HG03064 (cell line): ENCODE measurements around the gene UBE2E2.

Experiments used
- ATAC-seq: cut with Tn5 transposase; IDR thresholded peaks from one replicate; pipeline ENCODE4 v1.9.1; 2021; ENCODE audit warnings: low read depth; ENCODE audit not compliant: unreplicated experiment

The UBE2E2 gene

DNA sequence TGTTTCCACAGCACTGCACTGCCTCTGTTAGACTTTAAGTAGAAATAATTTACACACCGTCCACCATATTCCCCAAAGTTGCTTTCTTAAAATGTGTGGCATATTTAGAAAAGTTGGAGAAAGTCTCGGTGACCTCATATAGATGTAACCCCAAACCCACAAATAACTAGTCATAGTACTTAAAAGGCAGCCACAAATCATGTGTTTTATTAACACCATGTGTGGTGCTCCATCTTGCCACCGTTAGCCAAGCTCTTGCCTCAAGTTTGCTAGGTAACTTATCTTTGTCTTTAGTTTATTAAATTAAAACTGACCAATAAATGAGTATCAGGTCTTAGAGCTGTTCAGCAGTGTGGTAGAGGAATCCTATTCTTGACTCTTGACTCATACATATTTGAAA is 257.9 kb downstream of the UBE2E2 start:
- ATAC-seq = no peak

DNA sequence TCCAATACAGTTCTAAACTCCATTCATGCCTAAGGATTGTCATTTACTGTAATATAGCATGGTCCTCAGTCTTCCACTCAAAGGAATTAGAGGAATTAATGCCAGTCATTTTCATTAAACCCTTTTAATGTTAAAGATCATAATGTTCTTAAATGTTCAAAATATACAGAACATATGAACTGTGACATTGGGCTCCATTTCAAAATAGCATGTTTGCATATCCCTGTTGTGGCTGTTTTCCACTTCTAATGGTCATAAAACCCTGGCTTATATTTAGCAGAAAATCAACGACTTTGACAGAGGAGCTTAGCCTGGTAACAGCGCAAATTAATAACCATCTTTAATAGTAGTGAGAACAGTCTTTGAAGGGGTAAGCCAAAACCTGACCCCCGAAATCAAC is 260.7 kb downstream of the UBE2E2 start:
- no peak for ATAC-seq

DNA sequence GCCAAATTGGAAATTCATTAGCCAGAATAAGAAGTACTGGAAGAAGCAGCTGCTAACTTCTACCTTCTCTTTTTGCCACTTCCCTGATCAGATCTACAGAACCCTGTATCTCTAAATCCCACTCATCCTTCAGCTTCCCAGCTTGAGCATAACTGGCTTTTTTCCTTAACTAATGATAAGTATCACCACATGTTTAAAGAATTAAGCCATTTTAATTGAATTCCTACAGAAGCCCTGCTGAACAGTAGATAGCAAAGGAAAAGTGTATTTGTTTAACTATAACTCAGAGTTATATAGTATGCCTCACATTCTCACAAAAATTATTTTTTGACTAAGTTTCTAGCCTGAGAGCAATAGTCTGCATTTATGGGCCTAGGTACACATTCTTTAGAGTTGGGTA is 262.4 kb downstream of the UBE2E2 start:
- no peak for ATAC-seq

DNA sequence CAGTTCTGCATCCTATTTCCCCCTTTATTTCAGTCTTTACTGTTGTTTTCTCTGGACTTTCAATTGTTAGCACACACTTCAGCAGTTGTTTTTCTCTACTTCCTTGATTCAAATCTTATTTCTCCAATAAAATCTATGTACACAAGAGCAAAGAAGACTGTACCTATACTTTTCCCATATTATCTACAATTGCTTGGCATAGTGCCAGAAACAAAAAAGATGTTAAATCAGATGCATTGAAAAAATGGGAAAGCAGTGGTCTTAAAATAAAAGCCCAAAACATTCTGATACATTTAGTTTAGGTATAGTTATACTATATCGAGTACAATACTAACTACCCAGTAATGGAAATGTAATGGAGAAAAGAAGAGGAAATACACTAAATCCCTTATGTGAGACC is 265.1 kb downstream of the UBE2E2 start:
- no peak for ATAC-seq

DNA sequence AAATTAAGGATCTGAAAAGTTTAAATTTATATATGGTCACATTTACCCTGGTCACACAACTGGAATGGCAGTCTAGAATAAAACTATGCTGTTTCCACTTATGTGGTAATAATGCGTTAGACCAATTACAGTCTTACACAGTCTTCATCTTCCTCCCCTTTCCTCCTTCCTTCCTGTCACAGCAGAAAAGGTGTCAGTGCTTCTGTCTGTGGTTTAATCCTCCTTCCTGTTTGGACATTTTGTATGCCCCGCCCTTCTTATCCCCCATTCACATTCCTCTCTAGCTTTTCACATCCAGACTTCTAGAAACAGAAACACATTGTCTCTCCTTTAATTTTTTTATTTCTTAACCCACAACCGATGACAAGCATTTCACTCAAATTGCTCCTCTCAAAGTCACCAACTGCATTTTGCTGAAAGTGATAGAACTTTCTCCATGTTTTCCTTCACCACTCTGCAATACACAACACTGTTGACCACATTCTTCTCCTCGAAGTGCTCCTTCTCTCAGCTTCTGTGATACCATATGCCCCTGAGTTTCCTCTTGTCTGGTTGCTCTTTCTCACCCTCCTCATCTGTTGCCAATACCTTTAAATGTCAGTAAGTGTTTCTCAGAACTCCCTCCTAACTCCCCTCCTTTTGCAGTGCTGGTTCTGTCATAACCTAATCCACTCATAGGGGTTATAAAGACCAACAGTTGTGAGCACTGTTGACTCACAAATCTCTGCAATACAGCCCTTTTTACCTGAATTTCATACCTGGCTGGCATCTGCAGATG is 271.6 kb downstream of the UBE2E2 start:
- ATAC-seq = no peak

DNA sequence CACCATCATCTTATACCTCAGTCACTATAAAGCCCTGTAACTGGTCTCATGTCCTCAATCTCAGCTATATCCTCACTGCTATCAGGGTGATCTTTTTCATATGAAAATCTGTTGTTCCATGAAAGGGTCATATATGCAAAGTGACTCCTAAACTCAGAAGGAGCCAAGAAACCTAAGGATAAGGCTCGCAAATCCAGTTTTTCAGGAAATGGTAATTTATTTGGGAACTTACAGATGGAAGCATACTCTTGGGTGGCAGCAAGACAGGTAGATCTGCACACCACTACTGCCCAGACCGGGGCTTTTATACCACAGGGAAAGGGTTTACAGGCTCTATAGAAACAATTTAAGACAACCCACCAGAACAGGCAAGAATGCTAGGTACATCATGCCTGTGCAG is 272.3 kb downstream of the UBE2E2 start:
- no peak for ATAC-seq

DNA sequence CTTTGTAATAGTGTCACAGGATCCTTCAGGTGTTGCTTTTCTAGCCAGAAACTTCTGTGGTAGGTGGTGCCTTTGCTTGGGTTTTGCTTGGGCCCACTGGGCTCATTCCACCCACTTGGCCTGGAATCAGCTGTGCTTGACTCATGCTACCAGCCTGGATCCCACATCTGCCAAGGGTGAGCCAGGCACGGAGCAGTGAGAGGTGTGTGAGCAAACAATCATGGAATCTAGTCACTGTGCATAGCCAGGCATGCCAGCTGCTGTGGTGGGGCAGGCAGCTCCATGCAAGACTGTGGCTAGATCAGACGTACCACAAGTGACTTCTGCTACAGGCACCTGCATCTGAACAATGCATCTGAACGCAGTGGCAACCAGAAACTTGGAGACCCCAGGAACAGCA is 275.9 kb downstream of the UBE2E2 start:
- no peak for ATAC-seq

DNA sequence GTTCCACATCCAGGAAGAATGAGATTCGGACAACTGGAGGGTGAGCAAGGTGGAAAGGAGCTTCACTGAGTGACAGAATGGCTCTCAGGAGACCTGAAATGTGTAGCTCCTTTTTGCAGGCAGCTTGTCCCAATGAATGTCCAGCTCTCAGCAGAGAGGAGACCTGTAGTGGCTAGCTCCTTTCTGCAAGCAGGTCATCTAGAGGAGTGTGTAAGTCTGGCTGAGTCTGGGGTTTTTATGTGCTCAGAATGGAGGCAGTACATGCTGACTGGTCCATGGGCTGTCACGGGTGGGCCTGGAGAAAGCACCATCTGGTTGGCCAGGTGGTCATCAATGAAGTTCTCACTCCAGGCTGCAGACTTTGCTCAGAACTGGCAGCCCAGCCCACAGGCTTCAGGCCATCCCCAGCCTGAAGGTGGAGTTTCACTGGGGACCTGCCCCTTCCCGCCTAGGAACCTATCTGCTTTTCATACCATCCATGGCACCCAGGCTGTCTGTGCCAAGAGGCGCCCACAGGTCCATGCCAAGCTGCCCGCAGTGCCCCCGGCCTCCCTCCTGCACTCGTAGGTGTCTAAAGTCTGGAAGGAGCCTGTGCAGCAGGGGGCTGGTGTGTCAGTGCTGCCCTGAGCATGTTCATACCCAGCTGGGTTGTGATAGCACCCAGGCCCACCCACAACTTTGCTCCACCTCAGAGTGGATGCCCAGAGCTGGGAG is 276.6 kb downstream of the UBE2E2 start:
- no peak for ATAC-seq

DNA sequence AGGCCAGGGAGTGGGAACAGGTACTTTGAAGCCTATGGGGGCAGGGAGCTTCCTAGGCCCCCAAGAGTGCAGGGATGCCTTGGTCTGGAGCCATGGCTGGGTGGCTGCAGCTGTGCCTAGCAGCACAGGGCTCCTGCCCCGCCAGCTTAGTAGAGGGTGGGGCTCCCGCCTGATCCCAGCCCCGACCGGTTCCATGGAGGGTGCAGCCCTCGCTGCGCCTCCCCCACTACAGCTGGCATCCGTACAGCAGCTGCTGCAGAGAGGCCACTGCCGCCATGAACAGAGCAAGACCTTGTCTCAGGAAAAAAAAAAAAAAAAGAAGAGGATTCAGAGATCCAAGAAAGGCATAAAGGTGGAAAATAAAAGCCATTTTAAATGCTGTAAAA is 277.2 kb downstream of the UBE2E2 start:
- no peak for ATAC-seq

DNA sequence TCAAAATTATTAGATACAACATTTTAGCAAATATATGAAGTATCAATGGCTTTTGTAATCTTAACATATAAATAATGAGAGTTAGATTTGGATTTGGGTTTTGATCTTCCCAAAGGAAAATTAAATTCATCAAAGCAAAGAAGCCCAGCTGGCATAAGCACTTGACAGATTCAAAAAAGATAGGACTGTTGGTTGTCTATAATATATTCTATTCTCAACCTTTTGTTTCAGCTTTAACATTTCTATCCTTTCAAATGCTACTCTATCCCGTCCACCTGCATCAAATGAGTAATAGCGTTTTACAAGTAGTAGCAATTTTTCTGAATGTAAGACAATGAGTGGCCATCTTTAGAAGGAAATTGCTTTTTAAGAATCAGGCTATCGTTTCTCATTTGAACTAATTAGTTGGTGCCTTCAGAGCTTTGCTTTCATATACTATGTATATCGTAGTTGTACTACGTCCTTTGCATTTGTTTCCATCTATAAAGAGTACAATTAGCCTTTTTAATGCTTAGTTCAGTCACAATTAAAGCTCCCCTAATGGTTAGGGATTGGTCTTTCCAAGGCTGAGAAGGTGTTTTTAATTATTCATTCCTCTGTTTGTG is 278.0 kb downstream of the UBE2E2 start:
- ATAC-seq = no peak

DNA sequence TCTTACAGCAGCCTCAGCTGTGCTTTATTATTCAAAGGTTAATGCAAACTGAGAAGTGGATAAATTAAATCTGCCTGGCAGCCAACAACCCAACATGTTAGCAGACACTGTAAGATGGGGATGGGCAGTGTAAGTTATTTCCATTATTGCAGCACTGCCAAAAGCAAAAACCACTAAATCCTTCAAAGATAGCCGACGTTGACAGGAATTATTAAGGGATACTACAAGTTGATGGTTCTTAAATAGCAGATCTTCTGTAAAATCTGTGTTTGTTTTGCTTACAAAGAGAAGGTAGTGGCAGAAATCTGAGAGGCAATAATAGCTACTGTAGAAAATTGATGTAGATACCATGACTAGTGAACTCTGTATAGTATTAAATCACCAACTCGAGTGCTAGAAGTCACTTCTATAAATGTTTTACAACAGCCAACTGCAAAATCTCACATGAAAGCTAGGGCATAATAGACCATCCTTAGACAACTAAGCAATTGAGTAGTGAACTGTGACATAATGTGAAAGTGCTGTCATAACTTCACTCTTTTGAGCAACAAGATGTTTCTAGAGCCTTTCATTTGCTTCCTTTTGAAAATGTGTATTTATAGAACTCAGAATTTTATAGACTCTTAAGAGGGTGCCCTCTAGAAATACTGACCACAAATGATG is 278.6 kb downstream of the UBE2E2 start:
- no peak for ATAC-seq

DNA sequence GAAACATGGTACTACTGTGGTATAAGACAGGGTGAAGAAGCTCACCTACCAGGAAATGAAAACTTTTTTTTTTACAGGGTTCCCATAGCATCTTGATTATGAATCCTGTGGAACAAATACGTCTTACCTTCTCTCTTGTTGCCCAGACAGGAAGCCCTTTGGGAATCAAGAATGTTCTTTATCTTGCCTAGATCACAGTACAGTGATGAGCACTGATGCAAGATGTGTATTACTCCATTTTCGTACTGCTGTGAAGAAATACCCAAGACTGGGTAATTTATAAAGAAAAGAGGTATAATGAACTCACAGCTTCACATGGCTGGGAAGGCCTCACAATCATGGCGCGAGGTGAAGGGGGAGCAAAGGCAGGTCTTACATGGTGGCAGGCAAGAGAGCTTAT is 281.3 kb downstream of the UBE2E2 start:
- no peak for ATAC-seq

DNA sequence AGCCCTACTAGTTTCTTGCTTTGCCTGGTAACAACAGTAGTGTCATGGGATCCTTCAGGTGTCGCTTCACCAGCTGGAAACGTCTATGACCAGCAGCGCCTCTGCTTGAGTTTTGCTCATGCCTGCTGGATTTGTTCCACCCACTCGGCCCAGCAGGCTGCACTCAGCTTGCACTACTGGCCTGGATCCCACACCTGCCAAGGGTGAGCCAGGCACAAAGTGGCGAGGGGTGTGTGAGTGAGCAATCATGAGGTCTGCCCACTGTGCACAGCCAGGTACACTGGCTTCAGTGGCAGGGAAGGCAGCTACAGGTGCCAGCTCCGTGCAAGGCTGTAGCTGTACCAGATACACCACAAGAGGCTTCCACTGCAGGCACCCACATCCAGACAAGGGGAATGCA is 282.8 kb downstream of the UBE2E2 start:
- ATAC-seq = no peak

DNA sequence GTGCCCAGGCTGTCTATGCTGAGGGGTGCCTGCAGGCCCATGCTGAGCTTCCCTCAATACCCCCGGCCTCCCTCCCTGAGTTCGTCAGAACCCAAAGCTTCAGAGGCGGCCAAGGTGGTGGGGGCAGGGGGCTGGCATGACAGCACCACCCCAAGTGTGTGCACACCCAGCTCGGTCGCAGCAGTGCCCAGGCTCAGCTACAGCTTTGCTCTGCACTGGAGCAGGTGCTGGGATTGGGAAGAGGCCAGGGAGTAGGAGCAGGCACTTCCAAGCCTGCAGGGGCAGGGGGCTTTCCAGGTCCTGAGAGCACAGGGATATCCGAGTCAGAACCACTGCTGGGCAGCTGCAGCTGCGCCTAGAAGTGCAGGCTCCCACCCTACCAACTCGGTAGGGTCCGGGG is 283.9 kb downstream of the UBE2E2 start:
- no peak for ATAC-seq

DNA sequence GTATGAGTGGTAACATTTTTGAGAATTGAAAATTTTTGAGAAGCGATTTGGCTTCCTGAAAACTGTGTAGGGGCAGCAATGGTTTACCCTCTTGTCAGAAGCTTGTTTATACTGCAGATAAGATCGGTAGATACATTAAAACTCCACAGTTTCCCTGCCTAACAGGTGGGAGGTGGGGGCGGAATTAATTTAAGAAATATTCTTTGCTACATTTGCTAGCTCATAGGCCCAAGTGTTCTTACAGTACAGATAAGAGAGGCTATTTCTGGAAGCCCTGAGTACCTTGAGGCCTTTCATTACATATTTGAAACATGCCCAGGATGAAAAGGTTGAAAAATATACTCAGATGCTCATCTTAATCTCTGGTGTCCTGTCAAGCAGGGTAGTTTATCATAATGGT is 285.5 kb downstream of the UBE2E2 start:
- no peak for ATAC-seq

DNA sequence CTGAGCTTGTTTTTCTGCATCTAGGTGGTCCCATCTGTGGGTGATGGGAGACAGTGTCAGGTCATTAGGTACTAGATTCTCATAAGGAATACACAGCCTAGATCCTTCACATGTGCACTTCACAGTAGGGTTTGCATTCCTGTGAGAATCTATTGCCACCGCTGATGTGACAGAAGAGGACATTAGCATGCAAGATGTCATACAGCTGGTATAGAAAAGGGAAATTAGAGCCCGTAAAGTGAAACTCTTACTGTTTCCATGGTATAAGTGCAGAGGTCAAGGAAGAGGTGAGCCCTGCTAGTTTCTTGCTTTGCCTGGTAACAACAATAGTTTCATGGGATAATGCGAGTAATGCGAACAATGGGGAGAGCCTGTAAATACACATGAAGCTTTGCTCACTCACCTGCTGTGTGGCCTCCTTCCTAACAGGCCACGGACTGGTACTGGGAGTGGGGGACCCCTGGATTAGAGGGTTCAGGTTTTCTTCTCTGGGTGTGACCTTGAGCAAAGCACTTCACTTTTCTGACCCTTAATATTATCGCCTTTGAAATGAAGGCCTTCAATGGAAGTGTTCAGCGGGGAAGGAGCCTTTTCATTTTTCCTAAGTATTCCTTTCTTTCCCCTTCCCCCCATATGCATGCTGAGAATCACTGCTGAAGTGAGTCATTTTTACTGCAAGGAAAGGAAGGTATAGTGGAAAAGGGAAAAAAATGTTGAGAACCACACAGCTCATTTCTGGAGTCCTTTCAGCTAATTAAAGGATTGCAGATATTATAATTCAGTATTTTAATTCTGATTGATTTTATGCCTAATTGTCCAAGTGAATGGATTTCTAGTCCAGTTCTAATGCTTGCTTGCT is 286.4 kb downstream of the UBE2E2 start:
- ATAC-seq = no peak

DNA sequence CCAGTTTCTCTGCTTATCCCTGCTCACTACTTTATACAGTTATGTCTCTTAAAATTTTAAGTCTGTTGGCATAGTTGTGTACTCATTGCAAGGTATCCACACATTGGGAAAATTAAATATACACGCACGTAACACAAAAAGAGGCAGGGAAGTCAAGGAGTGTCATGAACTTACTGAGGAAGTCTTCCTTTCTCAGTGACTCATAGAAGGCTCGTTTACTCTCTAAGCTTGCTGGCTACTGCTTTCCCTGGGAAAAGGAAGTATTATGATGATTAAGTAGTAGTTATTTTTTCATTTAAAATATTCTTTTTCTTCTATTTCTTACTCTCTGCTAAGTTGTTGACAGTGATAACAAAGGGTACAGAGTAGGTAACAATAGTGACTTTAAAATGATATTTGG is 287.3 kb downstream of the UBE2E2 start:
- ATAC-seq = no peak

DNA sequence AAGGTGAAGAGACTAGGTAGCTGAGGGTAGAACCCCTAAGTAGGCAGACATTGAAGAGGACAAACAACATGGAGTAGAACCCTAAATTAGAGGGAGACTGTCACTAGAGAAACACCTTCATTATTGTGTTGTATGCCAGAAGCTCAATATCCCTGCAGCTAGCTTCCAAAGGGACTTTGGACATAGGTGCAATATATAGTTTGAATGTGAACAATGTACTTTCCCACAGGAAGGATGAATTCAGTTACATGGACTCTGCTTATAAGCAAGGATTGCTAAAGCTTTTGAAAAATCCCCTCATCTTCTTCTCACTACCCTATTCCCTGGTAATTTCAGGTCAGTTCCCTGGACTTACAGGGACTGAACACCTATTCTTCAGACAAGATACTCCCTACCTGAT is 288.9 kb downstream of the UBE2E2 start:
- ATAC-seq = no peak

DNA sequence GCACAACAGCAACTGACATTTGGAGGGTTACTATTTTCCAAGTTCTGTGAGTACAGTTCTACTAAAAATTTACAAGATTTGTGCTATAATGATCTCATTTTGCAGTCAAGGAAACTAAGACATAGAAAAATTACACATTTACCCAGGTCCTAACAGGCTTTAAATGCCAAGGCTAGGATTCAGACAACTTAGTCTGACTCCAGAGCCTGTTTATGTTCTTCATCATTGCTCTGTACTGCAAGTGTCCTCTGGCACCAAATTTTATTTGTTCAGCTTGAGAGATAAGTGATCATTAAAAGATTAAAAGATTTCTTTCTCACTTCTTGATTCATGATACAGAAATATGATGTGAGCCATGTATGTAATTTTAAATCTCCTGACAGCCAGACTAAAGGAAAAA is 290.8 kb downstream of the UBE2E2 start:
- ATAC-seq = no peak

DNA sequence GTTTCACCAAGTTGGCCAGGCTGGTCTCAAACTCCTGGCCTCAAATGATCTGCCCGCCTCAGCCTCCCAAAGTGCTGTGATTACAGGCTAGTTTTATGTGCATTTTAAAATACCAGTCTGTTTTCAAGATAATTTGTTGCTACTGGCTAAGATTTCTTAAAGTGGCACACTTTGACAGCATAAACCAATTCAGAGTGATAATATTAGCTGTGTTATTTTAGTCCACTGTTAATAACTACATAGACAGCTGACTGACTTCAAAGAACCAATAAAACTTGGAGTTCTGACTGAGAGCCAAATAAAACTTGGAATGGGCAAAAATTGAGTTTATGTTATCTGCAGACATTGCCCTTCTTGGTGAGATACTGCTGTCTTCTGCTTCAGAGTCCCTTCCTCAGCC is 291.8 kb downstream of the UBE2E2 start:
- no peak for ATAC-seq

DNA sequence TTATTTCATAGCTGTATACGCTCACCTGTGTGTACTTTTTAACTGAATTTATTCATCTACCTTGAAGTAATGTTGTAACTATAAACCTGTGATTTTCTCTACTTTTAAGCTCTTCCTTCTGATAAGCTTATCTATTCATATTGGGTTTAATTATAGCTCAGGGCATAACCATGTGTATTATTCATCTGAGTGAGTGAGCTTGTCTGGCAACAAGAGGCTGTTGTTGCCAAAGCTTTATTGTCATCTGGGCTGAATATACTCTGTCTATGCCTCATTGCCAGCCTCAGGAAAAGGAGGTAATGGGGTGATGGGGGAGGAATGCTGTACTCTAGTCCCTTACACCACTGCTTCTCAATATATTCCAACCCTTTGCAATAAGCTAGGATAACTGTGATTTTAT is 292.4 kb downstream of the UBE2E2 start:
- ATAC-seq = no peak
